K562 (cell line): ENCODE measurements around the gene MGRN1. TPM values are rescaled to one million over a fixed set of nuclear protein-coding genes. Genes with fewer than 3 reads are reported as not detected.
A peak's percentile ranks its signal among the peaks of the same experiment; 100 is the strongest.

Source experiments
- ARNT ChIP-seq, 2 experiments: fragments of 450-650 bp; IDR thresholded peaks; 2 replicates each; pipeline ENCODE4 v1.6.1; 2016; ENCODE audit warnings: mild to moderate bottlenecking in 1 of 2
- BCOR ChIP-seq: fragments of 450-650 bp; IDR thresholded peaks from 2 replicates; pipeline ENCODE4 v1.6.1; 2016
- CEBPB ChIP-seq: fragments of 450-650 bp; IDR thresholded peaks from 2 replicates; pipeline ENCODE4 v1.6.1; 2016; ENCODE audit warnings: missing genetic modification characterization, missing compliant biosample characterization
- ESRRB ChIP-seq: fragments of 250-450 bp; sonication (Bioruptor Pico); IDR thresholded peaks from 2 replicates; pipeline ENCODE4 v1.5.0; 2020; ENCODE audit warnings: mild to moderate bottlenecking, moderate library complexity, borderline replicate concordance
- EWSR1 ChIP-seq: fragments of 450-650 bp; IDR thresholded peaks from 2 replicates; pipeline ENCODE4 v1.6.1; 2018; ENCODE audit warnings: borderline replicate concordance, mild to moderate bottlenecking, low read depth, moderate library complexity; ENCODE audit not compliant: partially characterized antibody
- EZH2 ChIP-seq: IDR thresholded peaks from 2 replicates; pipeline ENCODE4 v1.6.1; 2012; ENCODE audit warnings: low read depth, mild to moderate bottlenecking, inconsistent platforms, low read length, borderline replicate concordance
- FOXK2 ChIP-seq, 2 experiments: fragments of 450-650 bp; IDR thresholded peaks in 1 of 2; conservative IDR thresholded peaks in 1 of 2; 2 replicates each; pipeline ENCODE4 v1.6.1; 2016; ENCODE audit warnings: low read depth in 2 of 2, mild to moderate bottlenecking in 1 of 2
- FUS ChIP-seq: fragments of 200-400 bp; formaldehyde crosslinking; optimal IDR thresholded peaks from 2 replicates; pipeline ENCODE3; 2017; ENCODE audit warnings: low read depth, low read length
- GABPB2 ChIP-seq: fragments of 250-450 bp; sonication (Bioruptor Pico); conservative IDR thresholded peaks from 2 replicates; pipeline ENCODE4 v1.5.1; 2021; ENCODE audit warnings: mild to moderate bottlenecking
- MAFK ChIP-seq: IDR thresholded peaks from 2 replicates; pipeline ENCODE4 v1.6.1; 2011; ENCODE audit warnings: low read length, improper control_type of control experiment
- MEF2A ChIP-seq: IDR thresholded peaks from 2 replicates; pipeline ENCODE4 v1.6.1; 2011; ENCODE audit warnings: low read depth, mild to moderate bottlenecking, low read length, moderate library complexity; ENCODE audit not compliant: control insufficient read depth
- PHTF2 ChIP-seq: fragments of 250-450 bp; sonication (Bioruptor Pico); IDR thresholded peaks from 2 replicates; pipeline ENCODE4 v1.5.0; 2021; ENCODE audit warnings: mild to moderate bottlenecking
- U2AF2 ChIP-seq: fragments of 200-400 bp; formaldehyde crosslinking; optimal IDR thresholded peaks from 2 replicates; pipeline ENCODE3; 2017; ENCODE audit warnings: low read depth, mild to moderate bottlenecking, low read length
- ZC3H8 ChIP-seq: fragments of 450-650 bp; IDR thresholded peaks from 2 replicates; pipeline ENCODE4 v1.6.1; 2017
- ZNF830 ChIP-seq: fragments of 250-450 bp; sonication (Bioruptor Pico); IDR thresholded peaks from 2 replicates; pipeline ENCODE4 v1.5.0; 2021; ENCODE audit warnings: mild to moderate bottlenecking
- polyA plus RNA-seq, 8 experiments: library from polyadenylated mRNA; depleted of rRNA in 4 of 8; stranded (reverse) in 5 of 8; unstranded in 3 of 8; fragments of >200 nt; fragmentation: Nextera tagmentation in 2 of 8; fragmentation: Illumina TruSeq in 1 of 8; extraction: Ambion mirVana in 2 of 8; extraction: Trizol in 1 of 8; gene quantifications; 2 replicates each; pipeline versions ENCODE4 v1.2.1 to v1.2.3, GENCODE V29; 2011 to 2014; ENCODE audit warnings: inconsistent platforms in 1 of 8, missing spikeins in 1 of 8
- total RNA-seq, 7 experiments: library from RNA; depleted of rRNA in 6 of 7; stranded (reverse); fragments of >200 nt in 6 of 7; fragmentation: Illumina TruSeq in 2 of 7; extraction: Trizol in 2 of 7; gene quantifications; 2 replicates each; pipeline versions ENCODE4 v1.2.1 to v1.2.3, GENCODE V29; 2011 to 2021; ENCODE audit warnings: low replicate concordance in 1 of 7
- TF ChIP-seq, protein P1 (sequence below): fragments of 450-650 bp; IDR thresholded peaks from 2 replicates; pipeline ENCODE4 v1.6.1; 2016; ENCODE audit warnings: low read depth
- TF ChIP-seq, protein P2 (sequence below), 2 experiments: IDR thresholded peaks in 1 of 2; conservative IDR thresholded peaks in 1 of 2; 2 replicates each; pipeline ENCODE4 v1.6.1; 2016; ENCODE audit warnings: low read depth in 2 of 2, mild to moderate bottlenecking in 1 of 2, missing compliant biosample characterization in 1 of 2, missing genetic modification characterization in 1 of 2, moderate library complexity in 1 of 2

Gene MGRN1
- total and polyA plus RNA-seq, 9 of the 15 experiments (the other 6 are each of a cell fraction or from before 2014, with no cell fraction given) = 0.15 to 37.9 (median 6.0) TPM

DNA sequence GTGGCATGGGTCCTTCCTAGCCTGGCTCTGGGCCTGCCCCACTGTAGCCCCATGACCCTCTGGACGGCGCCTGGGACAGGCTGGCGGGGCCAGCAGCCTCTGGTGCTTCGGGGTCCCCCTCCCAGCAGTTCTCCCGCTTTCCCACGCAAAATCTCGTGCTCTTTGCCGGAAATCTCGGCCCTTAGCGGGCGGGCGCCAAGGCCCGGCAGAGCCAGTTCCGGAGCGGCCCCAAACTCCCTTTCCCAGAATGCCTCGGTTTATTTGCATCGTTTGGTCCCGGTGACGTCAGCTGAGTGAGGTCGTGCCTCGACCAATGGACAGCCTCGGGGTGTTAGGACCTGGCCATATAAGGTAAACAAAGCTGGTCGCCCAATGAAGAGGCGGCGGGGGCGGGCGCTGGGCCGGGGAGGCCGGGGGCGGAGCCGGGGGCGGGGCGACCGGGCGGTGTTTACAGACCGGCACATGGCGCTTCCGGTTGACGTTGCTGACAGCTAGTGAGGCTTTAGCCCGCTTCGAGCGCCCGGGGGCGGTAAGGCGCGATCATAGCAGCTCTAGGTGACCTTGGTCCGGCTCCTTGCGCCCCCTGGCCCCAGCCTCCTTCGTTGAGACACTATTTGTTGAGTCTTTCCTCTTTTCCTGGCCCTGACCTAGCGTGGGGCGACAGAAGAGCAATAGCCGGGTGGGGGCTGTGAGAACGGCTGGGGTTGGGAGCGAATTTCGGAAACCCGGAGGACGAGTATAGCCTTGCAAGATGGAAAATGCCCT is 8.4 kb upstream of the MGRN1 start (continued):
- TF ChIP-seq, protein P1, sequence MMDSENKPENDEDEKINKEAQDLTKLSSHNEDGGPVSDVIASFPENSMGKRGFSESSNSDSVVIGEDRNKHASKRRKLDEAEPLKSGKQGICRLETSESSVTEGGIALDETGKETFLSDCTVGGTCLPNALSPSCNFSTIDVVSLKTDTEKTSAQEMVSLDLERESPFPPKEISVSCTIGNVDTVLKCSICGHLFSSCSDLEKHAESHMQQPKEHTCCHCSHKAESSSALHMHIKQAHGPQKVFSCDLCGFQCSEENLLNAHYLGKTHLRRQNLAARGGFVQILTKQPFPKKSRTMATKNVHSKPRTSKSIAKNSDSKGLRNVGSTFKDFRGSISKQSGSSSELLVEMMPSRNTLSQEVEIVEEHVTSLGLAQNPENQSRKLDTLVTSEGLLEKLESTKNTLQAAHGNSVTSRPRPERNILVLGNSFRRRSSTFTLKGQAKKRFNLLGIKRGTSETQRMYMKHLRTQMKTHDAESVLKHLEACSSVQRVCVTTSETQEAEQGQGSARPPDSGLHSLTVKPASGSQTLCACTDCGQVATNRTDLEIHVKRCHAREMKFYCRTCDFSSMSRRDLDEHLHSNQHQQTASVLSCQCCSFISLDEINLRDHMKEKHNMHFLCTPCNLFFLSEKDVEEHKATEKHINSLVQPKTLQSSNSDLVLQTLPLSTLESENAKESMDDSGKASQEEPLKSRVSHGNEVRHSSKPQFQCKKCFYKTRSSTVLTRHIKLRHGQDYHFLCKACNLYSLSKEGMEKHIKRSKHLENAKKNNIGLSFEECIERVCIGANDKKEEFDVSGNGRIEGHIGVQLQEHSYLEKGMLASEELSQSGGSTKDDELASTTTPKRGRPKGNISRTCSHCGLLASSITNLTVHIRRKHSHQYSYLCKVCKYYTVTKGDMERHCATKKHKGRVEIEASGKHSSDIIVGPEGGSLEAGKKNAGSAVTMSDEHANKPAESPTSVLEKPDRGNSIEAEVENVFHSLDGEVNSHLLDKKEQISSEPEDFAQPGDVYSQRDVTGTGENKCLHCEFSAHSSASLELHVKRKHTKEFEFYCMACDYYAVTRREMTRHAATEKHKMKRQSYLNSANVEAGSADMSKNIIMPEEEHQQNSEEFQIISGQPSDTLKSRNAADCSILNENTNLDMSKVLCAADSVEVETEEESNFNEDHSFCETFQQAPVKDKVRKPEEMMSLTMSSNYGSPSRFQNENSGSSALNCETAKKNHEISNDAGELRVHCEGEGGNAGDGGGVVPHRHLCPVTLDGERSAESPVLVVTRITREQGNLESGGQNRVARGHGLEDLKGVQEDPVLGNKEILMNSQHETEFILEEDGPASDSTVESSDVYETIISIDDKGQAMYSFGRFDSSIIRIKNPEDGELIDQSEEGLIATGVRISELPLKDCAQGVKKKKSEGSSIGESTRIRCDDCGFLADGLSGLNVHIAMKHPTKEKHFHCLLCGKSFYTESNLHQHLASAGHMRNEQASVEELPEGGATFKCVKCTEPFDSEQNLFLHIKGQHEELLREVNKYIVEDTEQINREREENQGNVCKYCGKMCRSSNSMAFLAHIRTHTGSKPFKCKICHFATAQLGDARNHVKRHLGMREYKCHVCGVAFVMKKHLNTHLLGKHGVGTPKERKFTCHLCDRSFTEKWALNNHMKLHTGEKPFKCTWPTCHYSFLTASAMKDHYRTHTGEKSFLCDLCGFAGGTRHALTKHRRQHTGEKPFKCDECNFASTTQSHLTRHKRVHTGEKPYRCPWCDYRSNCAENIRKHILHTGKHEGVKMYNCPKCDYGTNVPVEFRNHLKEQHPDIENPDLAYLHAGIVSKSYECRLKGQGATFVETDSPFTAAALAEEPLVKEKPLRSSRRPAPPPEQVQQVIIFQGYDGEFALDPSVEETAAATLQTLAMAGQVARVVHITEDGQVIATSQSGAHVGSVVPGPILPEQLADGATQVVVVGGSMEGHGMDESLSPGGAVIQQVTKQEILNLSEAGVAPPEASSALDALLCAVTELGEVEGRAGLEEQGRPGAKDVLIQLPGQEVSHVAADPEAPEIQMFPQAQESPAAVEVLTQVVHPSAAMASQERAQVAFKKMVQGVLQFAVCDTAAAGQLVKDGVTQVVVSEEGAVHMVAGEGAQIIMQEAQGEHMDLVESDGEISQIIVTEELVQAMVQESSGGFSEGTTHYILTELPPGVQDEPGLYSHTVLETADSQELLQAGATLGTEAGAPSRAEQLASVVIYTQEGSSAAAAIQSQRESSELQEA = no peak
- TF ChIP-seq EWSR1 = no peak
- no peak for TF ChIP-seq MEF2A
- TF ChIP-seq ZNF830 (CRISPR knock-in tag) = no peak
- TF ChIP-seq CEBPB (tag) = no peak
- TF ChIP-seq PHTF2 (CRISPR knock-in tag) = no peak
- peak; percentile 36; the same call in 1 of the 2 replicates for TF ChIP-seq MAFK
- no peak for TF ChIP-seq ARNT (IDR thresholded peaks at IDR 0.05)
- no peak for TF ChIP-seq EZH2
- no peak for TF ChIP-seq ESRRB
- TF ChIP-seq FOXK2 (conservative IDR thresholded peaks at IDR 0.05 in 1 of 2, IDR thresholded peaks at IDR 0.05 in 1 of 2; ENCODE audit: low read depth in 2 of 2) = peak; percentile 93 to 94
- TF ChIP-seq BCOR = no peak
- TF ChIP-seq, protein P2, sequence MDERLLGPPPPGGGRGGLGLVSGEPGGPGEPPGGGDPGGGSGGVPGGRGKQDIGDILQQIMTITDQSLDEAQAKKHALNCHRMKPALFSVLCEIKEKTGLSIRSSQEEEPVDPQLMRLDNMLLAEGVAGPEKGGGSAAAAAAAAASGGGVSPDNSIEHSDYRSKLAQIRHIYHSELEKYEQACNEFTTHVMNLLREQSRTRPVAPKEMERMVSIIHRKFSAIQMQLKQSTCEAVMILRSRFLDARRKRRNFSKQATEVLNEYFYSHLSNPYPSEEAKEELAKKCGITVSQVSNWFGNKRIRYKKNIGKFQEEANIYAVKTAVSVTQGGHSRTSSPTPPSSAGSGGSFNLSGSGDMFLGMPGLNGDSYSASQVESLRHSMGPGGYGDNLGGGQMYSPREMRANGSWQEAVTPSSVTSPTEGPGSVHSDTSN (CRISPR knock-in tag; IDR thresholded peaks at IDR 0.05; ENCODE audit: low read depth) = no peak
- TF ChIP-seq, protein P2 (tag; conservative IDR thresholded peaks at IDR 0.05; ENCODE audit: low read depth) = peak; percentile 95
- no peak for TF ChIP-seq ZC3H8
- no peak for TF ChIP-seq U2AF2
- TF ChIP-seq GABPB2 (CRISPR knock-in tag) = no peak
- TF ChIP-seq FUS = no peak
